PC-3 (cell line): ENCODE data around the gene CHAF1A.

Experiments used
- EZH2 ChIP-seq: fragments of 300-600 bp; sonication (generic); IDR thresholded peaks from one replicate; pipeline ENCODE4 v1.6.1; 2017; ENCODE audit warnings: antibody characterized with exemption, mild to moderate bottlenecking, low read length; ENCODE audit not compliant: unreplicated experiment
- EZH2phosphoT487 ChIP-seq: fragments of 300-600 bp; sonication (generic); IDR thresholded peaks from 2 replicates; pipeline ENCODE4 v1.6.1; 2018; ENCODE audit warnings: mild to moderate bottlenecking, antibody characterized with exemption, low read length, borderline replicate concordance
- TF ChIP-seq, protein P1 (sequence below): fragments of 300-600 bp; sonication (generic); conservative IDR thresholded peaks from 2 replicates; pipeline ENCODE4 v1.5.1; 2017; ENCODE audit warnings: antibody characterized with exemption, low read depth, mild to moderate bottlenecking, low read length

- TF ChIP-seq, protein P1, sequence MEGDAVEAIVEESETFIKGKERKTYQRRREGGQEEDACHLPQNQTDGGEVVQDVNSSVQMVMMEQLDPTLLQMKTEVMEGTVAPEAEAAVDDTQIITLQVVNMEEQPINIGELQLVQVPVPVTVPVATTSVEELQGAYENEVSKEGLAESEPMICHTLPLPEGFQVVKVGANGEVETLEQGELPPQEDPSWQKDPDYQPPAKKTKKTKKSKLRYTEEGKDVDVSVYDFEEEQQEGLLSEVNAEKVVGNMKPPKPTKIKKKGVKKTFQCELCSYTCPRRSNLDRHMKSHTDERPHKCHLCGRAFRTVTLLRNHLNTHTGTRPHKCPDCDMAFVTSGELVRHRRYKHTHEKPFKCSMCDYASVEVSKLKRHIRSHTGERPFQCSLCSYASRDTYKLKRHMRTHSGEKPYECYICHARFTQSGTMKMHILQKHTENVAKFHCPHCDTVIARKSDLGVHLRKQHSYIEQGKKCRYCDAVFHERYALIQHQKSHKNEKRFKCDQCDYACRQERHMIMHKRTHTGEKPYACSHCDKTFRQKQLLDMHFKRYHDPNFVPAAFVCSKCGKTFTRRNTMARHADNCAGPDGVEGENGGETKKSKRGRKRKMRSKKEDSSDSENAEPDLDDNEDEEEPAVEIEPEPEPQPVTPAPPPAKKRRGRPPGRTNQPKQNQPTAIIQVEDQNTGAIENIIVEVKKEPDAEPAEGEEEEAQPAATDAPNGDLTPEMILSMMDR, result no peak
- TF ChIP-seq EZH2 (no peak), EZH2phosphoT487 (no peak)
Measured at GRCh38 chr19:4471403-4472173, 69.1 kb downstream of the CHAF1A start.
